Measurements from ENCODE around the gene ZNF385C.

The ZNF385C gene

GRCh38 chr17:42002792-42003301, 95.4 kb downstream of the ZNF385C start:
- H3K36me3 ChIP-seq: peaks cover 29 to 51% (median 48%) of the 10 kb centered on the region in 3 donors
- no peak overlapping the region for H3K4me3 ChIP-seq
- no peak for TF ChIP-seq CTCF (IDR thresholded peaks at IDR 0.05)
- no peak overlapping the region for H3K27ac ChIP-seq
- peaks cover 0 to 11% (median 2%) of the 10 kb centered on the region in 4 donors for H3K4me1 ChIP-seq
- DNase-seq: no peak
- H3K9me3 ChIP-seq: no peaks in the 10 kb centered on the region
- intact Hi-C loops (cut with DNase I; ENCODE audit: low total_unique reads): loop anchor here (5.0 kb wide), 1 partner anchor 1851 kb away; no protein-coding TSS in a partner anchor
- H3K27me3 ChIP-seq: no peaks in the 10 kb centered on the region

DNA sequence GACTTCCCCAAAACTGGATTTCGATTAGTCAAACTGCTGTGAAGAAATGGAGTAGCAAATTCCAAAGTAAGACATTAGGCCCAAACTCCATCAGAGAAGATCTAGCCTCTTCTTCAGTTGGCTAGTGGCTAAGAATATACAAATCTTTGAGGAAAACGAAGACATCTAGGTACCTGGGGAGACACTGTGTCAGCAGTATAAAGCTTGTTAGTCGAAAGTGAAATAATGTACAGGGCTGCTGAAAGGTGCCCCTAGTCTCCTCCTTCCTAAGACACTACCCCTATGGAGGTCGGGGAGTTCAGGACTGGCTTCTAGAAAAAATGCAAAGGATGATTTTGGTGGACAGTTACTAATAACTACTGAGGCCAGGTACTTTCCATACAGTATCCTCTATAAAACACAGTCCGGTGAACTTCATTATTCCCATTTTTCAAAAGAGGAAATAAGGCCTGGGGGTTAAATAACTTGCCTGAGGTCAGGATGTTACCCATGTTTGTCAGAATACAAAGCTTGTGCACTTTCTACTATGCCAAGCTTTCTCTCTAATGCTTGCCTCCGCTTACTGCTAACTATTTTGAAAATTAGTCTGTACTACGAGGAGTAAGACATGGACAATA, 96.0 kb downstream of the ZNF385C start:
- H3K27ac ChIP-seq: no peak overlapping the region
- no peak overlapping the region for H3K4me3 ChIP-seq
- DNase-seq: no peak
- H3K27me3 ChIP-seq: no peaks in the 10 kb centered on the region
- no peaks in the 10 kb centered on the region for H3K9me3 ChIP-seq
- peaks cover 34 to 56% (median 54%) of the 10 kb centered on the region in 3 donors for H3K36me3 ChIP-seq
- intact Hi-C loops (cut with DNase I; ENCODE audit: low total_unique reads): loop anchor here (5.0 kb wide), 1 partner anchor 1850 kb away; no protein-coding TSS in a partner anchor
- TF ChIP-seq CTCF (IDR thresholded peaks at IDR 0.05): no peak
- H3K4me1 ChIP-seq: peaks cover 0 to 8% (median 2%) of the 10 kb centered on the region in 4 donors

DNA sequence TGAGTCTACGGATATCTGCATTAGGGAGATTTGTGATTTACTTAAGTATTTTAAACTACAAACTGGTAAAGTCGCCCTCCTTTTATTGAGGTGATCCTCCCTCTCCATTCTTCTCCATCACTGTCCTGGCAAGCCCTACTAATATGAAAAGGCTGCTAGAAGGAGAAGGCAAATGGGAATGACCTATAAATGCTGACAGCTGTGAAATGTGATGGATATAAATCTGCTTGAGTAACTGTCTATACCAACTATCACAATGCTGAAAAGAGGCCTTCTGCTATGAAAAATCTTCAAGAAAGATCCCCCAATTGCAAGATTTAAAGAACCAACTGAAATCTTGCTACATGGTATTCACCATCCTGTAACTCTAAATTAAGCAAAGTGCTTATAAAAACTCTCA, 96.5 kb downstream of the ZNF385C start:
- no peak overlapping the region for H3K4me3 ChIP-seq
- TF ChIP-seq CTCF (IDR thresholded peaks at IDR 0.05): no peak
- H3K27me3 ChIP-seq: no peaks in the 10 kb centered on the region
- no peak for DNase-seq
- H3K4me1 ChIP-seq: peaks cover 0 to 5% (median 1%) of the 10 kb centered on the region in 4 donors
- H3K27ac ChIP-seq: no peak overlapping the region
- H3K9me3 ChIP-seq: no peaks in the 10 kb centered on the region
- intact Hi-C loops (cut with DNase I; ENCODE audit: low total_unique reads): loop anchor here (5.0 kb wide), 1 partner anchor 1849 kb away; no protein-coding TSS in a partner anchor
- H3K36me3 ChIP-seq: peaks cover 40 to 62% (median 60%) of the 10 kb centered on the region in 3 donors

GRCh38 chr17:42000413-42001133, 97.7 kb downstream of the ZNF385C start:
- peaks cover 0 to 5% (median 1%) of the 10 kb centered on the region in 4 donors for H3K4me1 ChIP-seq
- no peak for DNase-seq
- H3K9me3 ChIP-seq: no peaks in the 10 kb centered on the region
- H3K4me3 ChIP-seq: no peak overlapping the region
- no peak for TF ChIP-seq CTCF (IDR thresholded peaks at IDR 0.05)
- no peak overlapping the region for H3K27ac ChIP-seq
- peaks cover 51 to 74% (median 71%) of the 10 kb centered on the region in 3 donors for H3K36me3 ChIP-seq
- H3K27me3 ChIP-seq: no peaks in the 10 kb centered on the region
- intact Hi-C loops (cut with DNase I; ENCODE audit: low total_unique reads): loop anchor here (5.0 kb wide), 1 partner anchor 1848 kb away; no protein-coding TSS in a partner anchor

GRCh38 chr17:41998497-41998896, 99.8 kb downstream of the ZNF385C start:
- intact Hi-C loops (cut with DNase I; ENCODE audit: low total_unique reads): no loop called here
- Histone ChIP-seq H3K9me3 (no peaks in the 10 kb centered on the region), H3K27ac (no peak overlapping the region), H3K4me3 (no peak overlapping the region), H3K36me3 (peaks cover 69 to 94% (median 90%) of the 10 kb centered on the region in 3 donors), H3K4me1 (no peaks in the 10 kb centered on the region), H3K27me3 (no peaks in the 10 kb centered on the region)
- no peak for DNase-seq
- no peak for TF ChIP-seq CTCF (IDR thresholded peaks at IDR 0.05)
